H1 (cell line): ENCODE data around the gene KIF1B. TPM values are rescaled to one million over a fixed set of nuclear protein-coding genes. Genes with fewer than 3 reads are reported as not detected.

Experiments
- CTCF ChIA-PET: fragments of 300-600 bp; sonication (Branson Sonifier 250); formaldehyde crosslinking; loops from one replicate; lab custom pipeline; 2021; ENCODE audit not compliant: partially characterized antibody; lab: Charles Lee
- POLR2A ChIA-PET: fragments of 300-600 bp; sonication (Branson Sonifier 250); formaldehyde crosslinking; loops from one replicate; lab custom pipeline; 2021; ENCODE audit warnings: inconsistent platforms; ENCODE audit not compliant: partially characterized antibody; lab: Charles Lee
- DNase-seq, 2 experiments: peaks; one replicate each; pipeline versions ENCODE4 v3.0.0 to v3.0.0-alpha.2; 2010 to 2022; ENCODE audit warnings: low spot score in 2 of 2, low read depth in 1 of 2, mixed read lengths in 1 of 2
- FAIRE-seq: peaks from 2 replicates; lab custom pipeline; 2011; peaks lifted over from hg19 to GRCh38; lab: Jason Lieb, UNC
- H2AFZ ChIP-seq: 2 replicates; pipeline ENCODE4 v1.8.1; 2012; ENCODE audit warnings: low read length, inconsistent platforms
- H2AK5ac ChIP-seq: 2 replicates; pipeline ENCODE4 v1.6.1; 2013; ENCODE audit warnings: low read depth, low read length
- H2BK120ac ChIP-seq: replicated peaks from 2 replicates; pipeline ENCODE3; 2013; ENCODE audit warnings: low read depth, low read length, inconsistent platforms
- H2BK12ac ChIP-seq: 2 replicates; pipeline ENCODE4 v1.6.1; 2013; ENCODE audit warnings: low read depth, low read length
- H2BK15ac ChIP-seq: 2 replicates; pipeline ENCODE4 v1.6.1; 2013; ENCODE audit warnings: low read length
- H2BK20ac ChIP-seq: 2 replicates; pipeline ENCODE4 v1.6.1; 2013; ENCODE audit warnings: low read length
- H2BK5ac ChIP-seq: 2 replicates; pipeline ENCODE4 v1.6.1; 2013; ENCODE audit warnings: low read depth, low read length
- H3K14ac ChIP-seq: 2 replicates; pipeline ENCODE4 v1.6.1; 2013; ENCODE audit warnings: inconsistent platforms; ENCODE audit not compliant: insufficient read length
- H3K18ac ChIP-seq: 2 replicates; pipeline ENCODE4 v1.6.1; 2013; ENCODE audit warnings: low read length; ENCODE audit errors: extremely low read depth
- H3K23ac ChIP-seq: 2 replicates; pipeline ENCODE4 v1.6.1; 2013; ENCODE audit warnings: inconsistent platforms; ENCODE audit not compliant: insufficient read length
- H3K23me2 ChIP-seq: 2 replicates; pipeline ENCODE4 v1.6.1; 2013; ENCODE audit warnings: low read depth, low read length
- H3K27ac ChIP-seq: 2 replicates; pipeline ENCODE4 v1.6.1; 2011; ENCODE audit warnings: low read depth, low read length, inconsistent platforms
- H3K27me3 ChIP-seq, 4 experiments: replicated peaks in 1 of 4; 1 replicate in 1 of 4; 2 replicates in 3 of 4; pipeline versions ENCODE4 v1.6.1 to v1.8.1; 2011 to 2013; ENCODE audit warnings: low read length in 3 of 4, mild to moderate bottlenecking in 3 of 4, inconsistent platforms in 2 of 4, mixed read lengths in 2 of 4, moderate library complexity in 1 of 4; ENCODE audit not compliant: control insufficient read depth in 3 of 4, insufficient read depth in 3 of 4; ENCODE audit errors: extremely low read depth in 1 of 4
- H3K36me3 ChIP-seq, 4 experiments: 2 replicates each; pipeline versions ENCODE4 v1.6.1 to v1.8.1; 2011 to 2013; ENCODE audit warnings: mild to moderate bottlenecking in 4 of 4, low read length in 3 of 4, moderate library complexity in 2 of 4, control low read depth in 1 of 4, inconsistent platforms in 1 of 4; ENCODE audit not compliant: insufficient read depth in 4 of 4, control insufficient read depth in 2 of 4
- H3K4ac ChIP-seq: replicated peaks from 2 replicates; pipeline ENCODE3; 2013; ENCODE audit warnings: low read length, low read depth, mixed read lengths, inconsistent platforms; ENCODE audit not compliant: insufficient read length
- H3K4me1 ChIP-seq, 4 experiments: replicated peaks in 1 of 4; 1 replicate in 1 of 4; 2 replicates in 3 of 4; pipeline versions ENCODE4 v1.6.1 to v1.8.1; 2011 to 2013; ENCODE audit warnings: low read length in 3 of 4, inconsistent platforms in 2 of 4, mixed read lengths in 1 of 4; ENCODE audit not compliant: insufficient read depth in 4 of 4, control insufficient read depth in 3 of 4
- H3K4me2 ChIP-seq, 2 experiments: 2 replicates each; pipeline versions ENCODE4 v1.6.1 to v1.8.1; 2011 to 2013; ENCODE audit warnings: low read depth in 2 of 2, low read length in 2 of 2, control low read depth in 1 of 2, inconsistent platforms in 1 of 2, mild to moderate bottlenecking in 1 of 2; ENCODE audit not compliant: insufficient read depth in 1 of 2
- H3K4me3 ChIP-seq, 4 experiments: fragments of 200-600, 300-600 bp in 1 of 4; sonication (generic), shearing (Covaris generic), sonication (Bioruptor Twin) in 1 of 4; 2 replicates each; pipeline versions ENCODE4 v1.5.1 to v1.8.1; 2011 to 2016; ENCODE audit warnings: low read length in 4 of 4, low read depth in 3 of 4, control low read depth in 2 of 4, inconsistent platforms in 2 of 4, mild to moderate bottlenecking in 2 of 4, mixed read lengths in 1 of 4, moderate library complexity in 1 of 4; ENCODE audit not compliant: insufficient read depth in 2 of 4; ENCODE audit errors: extremely low read depth in 1 of 4
- H3K56ac ChIP-seq: replicated peaks from 2 replicates; pipeline ENCODE3; 2013; ENCODE audit warnings: low read depth, mild to moderate bottlenecking, mixed read lengths, low read length, inconsistent platforms; ENCODE audit not compliant: insufficient read length
- H3K79me1 ChIP-seq: 2 replicates; pipeline ENCODE4 v1.6.1; 2013; ENCODE audit warnings: low read depth, low read length, control low read depth
- H3K79me2 ChIP-seq, 2 experiments: 2 replicates each; pipeline versions ENCODE4 v1.6.1 to v1.8.1; 2012 to 2013; ENCODE audit warnings: low read length in 2 of 2, mild to moderate bottlenecking in 2 of 2, inconsistent platforms in 1 of 2; ENCODE audit not compliant: insufficient read depth in 2 of 2, control insufficient read depth in 1 of 2
- H3K9ac ChIP-seq, 4 experiments: replicated peaks in 1 of 4; 1 replicate in 1 of 4; 2 replicates in 3 of 4; pipeline versions ENCODE4 v1.6.1 to v1.8.1; 2011 to 2013; ENCODE audit warnings: low read depth in 3 of 4, low read length in 3 of 4, control low read depth in 2 of 4, mild to moderate bottlenecking in 2 of 4, moderate library complexity in 2 of 4, inconsistent platforms in 1 of 4; ENCODE audit errors: extremely low read depth in 1 of 4
- H3K9me3 ChIP-seq, 2 experiments: 2 replicates each; pipeline versions ENCODE4 v1.6.1 to v1.8.1; 2012 to 2013; ENCODE audit warnings: mild to moderate bottlenecking in 2 of 2, moderate library complexity in 2 of 2, control low read depth in 1 of 2, inconsistent platforms in 1 of 2, low read depth in 1 of 2, low read length in 1 of 2, mixed read lengths in 1 of 2; ENCODE audit not compliant: insufficient read depth in 2 of 2
- H4K20me1 ChIP-seq, 2 experiments: replicated peaks in 1 of 2; 2 replicates each; pipeline versions ENCODE3 to v1.8.1; 2011 to 2013; ENCODE audit warnings: inconsistent platforms in 2 of 2, low read length in 2 of 2, mild to moderate bottlenecking in 1 of 2; ENCODE audit not compliant: insufficient read depth in 2 of 2, control insufficient read depth in 1 of 2
- H4K5ac ChIP-seq: 2 replicates; pipeline ENCODE4 v1.6.1; 2013; ENCODE audit warnings: low read length, low read depth, mixed read lengths, inconsistent platforms; ENCODE audit not compliant: insufficient read length
- H4K8ac ChIP-seq: 2 replicates; pipeline ENCODE4 v1.8.0; 2013; ENCODE audit warnings: mild to moderate bottlenecking, moderate library complexity, low read length, inconsistent platforms; ENCODE audit not compliant: insufficient read depth; ENCODE audit errors: extremely low read depth
- H4K91ac ChIP-seq: replicated peaks from 2 replicates; pipeline ENCODE3; 2013; ENCODE audit warnings: low read length, mixed read lengths, inconsistent platforms; ENCODE audit not compliant: insufficient read length
- ASH2L ChIP-seq: fragments of 200-600, 300-600 bp; sonication (generic); IDR thresholded peaks from one replicate; pipeline ENCODE4 v1.7.1; 2017; ENCODE audit warnings: low read length
- CBX5 ChIP-seq: fragments of 300-800, 300-1000 bp; sonication (generic); IDR thresholded peaks from 2 replicates; pipeline ENCODE4 v1.7.1; 2016; ENCODE audit warnings: antibody characterized with exemption, low read length, low read depth
- CEBPB ChIP-seq: IDR thresholded peaks from 2 replicates; pipeline ENCODE4 v1.6.1; 2012; ENCODE audit warnings: low read depth, low read length
- CTBP2 ChIP-seq: IDR thresholded peaks from 2 replicates; pipeline ENCODE4 v1.7.0; 2011; ENCODE audit warnings: borderline replicate concordance, mild to moderate bottlenecking, moderate library complexity, mixed read lengths, low read length; ENCODE audit not compliant: insufficient read depth, insufficient read length
- HDAC6 ChIP-seq: IDR thresholded peaks from one replicate; pipeline ENCODE4 v1.7.1; 2012; ENCODE audit warnings: low read depth, mild to moderate bottlenecking, inconsistent platforms, low read length, moderate library complexity
- JUN ChIP-seq: IDR thresholded peaks from 2 replicates; pipeline ENCODE4 v1.6.1; 2011; ENCODE audit warnings: low read depth, mild to moderate bottlenecking, improper control_type of control experiment, low read length
- MAFK ChIP-seq: IDR thresholded peaks from 2 replicates; pipeline ENCODE4 v1.6.1; 2012; ENCODE audit warnings: low read depth, mild to moderate bottlenecking, improper control_type of control experiment, low read length
- NRF1 ChIP-seq: IDR thresholded peaks from 2 replicates; pipeline ENCODE4 v1.6.1; 2011; ENCODE audit warnings: mild to moderate bottlenecking, low read depth, low read length, improper control_type of control experiment
- POU5F1 ChIP-seq: IDR thresholded peaks from 2 replicates; pipeline ENCODE4 v1.6.1; 2011; ENCODE audit warnings: low read depth, mild to moderate bottlenecking, low read length, moderate library complexity
- RBBP5 ChIP-seq: IDR thresholded peaks from 2 replicates; pipeline ENCODE4 v1.7.1; 2012; ENCODE audit warnings: low read depth, mild to moderate bottlenecking, inconsistent platforms, low read length, moderate library complexity, borderline replicate concordance
- SIX5 ChIP-seq: IDR thresholded peaks from 2 replicates; pipeline ENCODE4 v1.6.1; 2011; ENCODE audit warnings: mild to moderate bottlenecking, low read depth, low read length
- SP1 ChIP-seq: IDR thresholded peaks from 2 replicates; pipeline ENCODE4 v1.6.1; 2011; ENCODE audit warnings: low read depth, low read length
- USF2 ChIP-seq: IDR thresholded peaks from 2 replicates; pipeline ENCODE4 v1.6.1; 2011; ENCODE audit warnings: low read length, improper control_type of control experiment
- WGBS, 2 experiments: shearing (Covaris generic) in 1 of 2; methylation state at CpG; one replicate each; pipeline versions ENCODE4 v1.1.6 to v1.1.7; 2013 to 2015; ENCODE audit warnings: low lambda C conversion rate in 2 of 2, mixed read lengths in 2 of 2, inconsistent platforms in 1 of 2, low coverage in 1 of 2, missing lambda C conversion rate in 1 of 2; ENCODE audit not compliant: insufficient replicate concordance in 2 of 2, insufficient coverage in 1 of 2, insufficient read length in 1 of 2; ENCODE audit errors: extremely low coverage in 1 of 2, missing lambda C conversion rate in 1 of 2; 5-methylcytosine and 5-hydroxymethylcytosine counted together
- polyA plus RNA-seq, 7 experiments: library from polyadenylated mRNA; depleted of rRNA in 3 of 7; stranded (reverse) in 5 of 7; unstranded in 2 of 7; fragments of >200 nt in 5 of 7; fragments of 200-250 nt in 2 of 7; gene quantifications; 1 replicate in 5 of 7; 2 replicates in 1 of 7; 4 replicates in 1 of 7; pipeline versions ENCODE4 v1.2.1 to v1.2.3, GENCODE V29; 2011 to 2013; ENCODE audit warnings: missing spikeins in 2 of 7, mixed read lengths in 2 of 7
- total RNA-seq: library from RNA; stranded (reverse); fragmentation: NEBNext Ultra II Directional; extraction: Animal tissue kit (Norgen Biotek cat#: 25700); gene quantifications from 2 replicates; pipeline ENCODE4 v1.2.1, GENCODE V29; 2021
- TF ChIP-seq, protein P1 (sequence below): IDR thresholded peaks from 2 replicates; pipeline ENCODE4 v1.6.1; 2012; ENCODE audit warnings: inconsistent platforms

KIF1B gene
- total and polyA plus RNA-seq, 2 of the 8 experiments (the other 6 are each of a cell fraction or from before 2014, with no cell fraction given) = 39.1 to 74.2 TPM

DNA sequence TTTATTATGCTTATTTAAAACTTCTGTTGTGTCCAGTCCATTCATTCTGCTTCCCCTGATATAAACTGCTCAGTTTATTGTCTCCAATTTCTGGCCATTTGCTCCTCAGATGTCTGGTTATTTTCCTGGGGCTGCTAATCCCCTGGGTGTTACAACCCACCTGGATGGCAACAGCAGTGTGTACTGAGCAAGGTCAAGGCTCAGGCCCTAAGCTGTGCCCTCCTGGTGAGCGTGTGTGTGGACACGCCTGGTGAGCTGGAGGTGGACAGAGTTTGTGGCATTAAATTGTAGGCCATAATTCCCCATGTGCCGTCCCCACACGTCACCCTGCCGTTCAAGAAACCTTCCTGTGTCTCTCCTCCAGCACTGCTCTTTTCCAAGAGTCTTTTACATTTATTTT lies 18.1 kb upstream of the KIF1B start:
- Histone ChIP-seq H3K79me2 (no peaks in the 10 kb centered on the region), H2BK15ac (no peak overlapping the region), H3K79me1 (no peaks in the 10 kb centered on the region), H4K20me1 (no peaks in the 10 kb centered on the region), H3K27ac (no peak overlapping the region), H3K4me3 (no peak overlapping the region), H4K8ac (no peak overlapping the region), H3K23ac (no peak overlapping the region), H3K4me2 (no peak overlapping the region), H3K18ac (no peak overlapping the region), H3K23me2 (no peaks in the 10 kb centered on the region), H4K91ac (no peak overlapping the region), H2BK12ac (no peak overlapping the region), H3K36me3 (no peaks in the 10 kb centered on the region), H4K5ac (no peak overlapping the region), H2BK20ac (no peak overlapping the region), H2AFZ (no peak overlapping the region), H3K9ac (no peak overlapping the region), H3K9me3 (no peaks in the 10 kb centered on the region), H3K4ac (no peak overlapping the region), H3K4me1 (peaks cover 0 to 2% (median under 1%) of the 10 kb centered on the region in 4 experiments; a peak in 1 of 7 replicates), H2BK120ac (no peak overlapping the region), H3K56ac (no peak overlapping the region), H2AK5ac (no peak overlapping the region), H3K27me3 (no peaks in the 10 kb centered on the region), H2BK5ac (no peak overlapping the region), H3K14ac (no peak overlapping the region)
- WGBS, 2 experiments = 94% methylated on average over 5 of the region's 5 CpGs; no CpG with 5 or more reads in 1 of the 2 experiments
- DNase-seq (no peak), FAIRE-seq (no peak)
- POLR2A ChIA-PET = no interaction called here
- CTCF ChIA-PET = interaction anchor here (0.6 to 2.7 kb wide), 2 partner anchors 18 to 41 kb away, joined by 3 to 9 read pairs; partner anchors contain the start of gene KIF1B
- TF ChIP-seq JUN (no peak), ASH2L (no peak), MAFK (no peak), USF2 (no peak), CEBPB (no peak), HDAC6 (no peak), SIX5 (no peak), CTBP2 (no peak), SP1 (no peak), POU5F1 (no peak), CBX5 (no peak), RBBP5 (no peak), NRF1 (no peak)
- TF ChIP-seq, protein P1, sequence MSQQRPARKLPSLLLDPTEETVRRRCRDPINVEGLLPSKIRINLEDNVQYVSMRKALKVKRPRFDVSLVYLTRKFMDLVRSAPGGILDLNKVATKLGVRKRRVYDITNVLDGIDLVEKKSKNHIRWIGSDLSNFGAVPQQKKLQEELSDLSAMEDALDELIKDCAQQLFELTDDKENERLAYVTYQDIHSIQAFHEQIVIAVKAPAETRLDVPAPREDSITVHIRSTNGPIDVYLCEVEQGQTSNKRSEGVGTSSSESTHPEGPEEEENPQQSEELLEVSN = no peak
